GM12878 (cell line): ENCODE data around the gene NAA10. TPM values are rescaled to one million over a fixed set of nuclear protein-coding genes. Genes with fewer than 3 reads are reported as not detected.

ENCODE experiments used
- ATAC-seq: fragments of 200-7000 bp; cut with Tn5 transposase; 3 replicates; pipeline ENCODE4 v1.9.1; 2020; ENCODE audit warnings: mild to moderate bottlenecking, moderate library complexity
- BruUV-seq: library from RNA; stranded (reverse); fragments of 400-500 nt; replicated peaks from 2 replicates; lab custom pipeline; 2021; lab: Mats Ljungman, UMichigan
- CTCF ChIA-PET: fragments of 300-600 bp; sonication (Branson Sonifier 250); formaldehyde crosslinking; extraction: SDS; loops from one replicate; lab custom pipeline; 2021; ENCODE audit warnings: inconsistent platforms; lab: Yijun Ruan, JAX
- POLR2A ChIA-PET: fragments of 350-600 bp; formaldehyde crosslinking; extraction: SDS; loops from one replicate; lab custom pipeline; 2021; ENCODE audit warnings: inconsistent platforms; lab: Charles Lee
- RAD21 ChIA-PET: fragments of 300-600 bp; sonication (Branson Sonifier 250); formaldehyde crosslinking; loops from one replicate; lab custom pipeline; 2023; ENCODE audit warnings: antibody characterized with exemption; ENCODE audit not compliant: unreplicated experiment; lab: Charles Lee
- SMC1A ChIA-PET: fragments of 300-600 bp; sonication (Branson Sonifier 250); formaldehyde crosslinking; loops from one replicate; lab custom pipeline; 2023; ENCODE audit not compliant: unreplicated experiment, uncharacterized antibody; lab: Charles Lee
- DNase-seq: peaks from one replicate; pipeline ENCODE4 v3.0.0-alpha.2; 2011; ENCODE audit warnings: low read depth, low spot score
- FAIRE-seq: peaks from 3 replicates; lab custom pipeline; 2011; peaks lifted over from hg19 to GRCh38; lab: Jason Lieb, UNC
- H2AFZ ChIP-seq: 2 replicates; pipeline ENCODE4 v1.6.0; 2011; ENCODE audit warnings: low read depth, low read length, control low read depth; ENCODE audit not compliant: control insufficient read depth
- H3K27ac ChIP-seq: 2 replicates; pipeline ENCODE4 v1.5.1; 2011; ENCODE audit warnings: control low read depth; ENCODE audit not compliant: control insufficient read depth, insufficient read depth
- H3K27me3 ChIP-seq, 2 experiments: replicated peaks in 1 of 2; 2 replicates each; pipeline versions ENCODE4 v1.6.0 to v1.6.1; 2011; ENCODE audit warnings: low read length in 1 of 2; ENCODE audit not compliant: control insufficient read depth in 2 of 2, insufficient read depth in 2 of 2
- H3K36me3 ChIP-seq, 2 experiments: 2 replicates each; pipeline ENCODE4 v1.5.1; 2011; ENCODE audit warnings: low read length in 1 of 2; ENCODE audit not compliant: control insufficient read depth in 2 of 2, insufficient read depth in 2 of 2
- H3K4me1 ChIP-seq: 2 replicates; pipeline ENCODE4 v1.6.1; 2011; ENCODE audit warnings: mild to moderate bottlenecking, low read length, moderate library complexity, mixed read lengths; ENCODE audit not compliant: control insufficient read depth, insufficient read depth
- H3K4me2 ChIP-seq: 2 replicates; pipeline ENCODE4 v1.6.0; 2011; ENCODE audit warnings: control low read depth; ENCODE audit not compliant: control insufficient read depth, insufficient read depth
- H3K4me3 ChIP-seq: fragments of 200-600 bp; sonication (generic); 2 replicates; pipeline ENCODE4 v1.5.1; 2016
- H3K79me2 ChIP-seq: 2 replicates; pipeline ENCODE4 v1.6.0; 2011; ENCODE audit warnings: low read length; ENCODE audit not compliant: control insufficient read depth, insufficient read depth
- H3K9ac ChIP-seq: 2 replicates; pipeline ENCODE4 v1.8.0; 2011; ENCODE audit warnings: low read length, control low read depth, mixed read lengths; ENCODE audit not compliant: control insufficient read depth, insufficient read depth
- H3K9me3 ChIP-seq: replicated peaks from 3 replicates; pipeline ENCODE4 v1.5.1; 2011; ENCODE audit warnings: mild to moderate bottlenecking, low read length; ENCODE audit not compliant: control insufficient read depth, insufficient read depth
- H4K20me1 ChIP-seq: 2 replicates; pipeline ENCODE4 v1.6.0; 2011; ENCODE audit not compliant: control insufficient read depth, insufficient read depth
- CHD2 ChIP-seq: IDR thresholded peaks from 2 replicates; pipeline ENCODE4 v1.6.1; 2011; ENCODE audit warnings: low read depth, low read length, improper control_type of control experiment, borderline replicate concordance
- CUX1 ChIP-seq: IDR thresholded peaks from 2 replicates; pipeline ENCODE4 v1.6.1; 2012; ENCODE audit warnings: improper control_type of control experiment, low read depth, low read length; ENCODE audit not compliant: insufficient replicate concordance
- GABPA ChIP-seq: IDR thresholded peaks from 2 replicates; pipeline ENCODE4 v1.6.1; 2014; ENCODE audit warnings: antibody characterized with exemption, low read depth, mild to moderate bottlenecking, inconsistent platforms
- MAX ChIP-seq: IDR thresholded peaks from 2 replicates; pipeline ENCODE4 v1.6.1; 2012; ENCODE audit warnings: low read depth, low read length, improper control_type of control experiment
- MEF2B ChIP-seq: fragments of 450-650 bp; IDR thresholded peaks from 2 replicates; pipeline ENCODE4 v1.6.1; 2018; ENCODE audit warnings: mild to moderate bottlenecking, moderate library complexity; ENCODE audit not compliant: partially characterized antibody, poor library complexity, severe bottlenecking
- MYC ChIP-seq: IDR thresholded peaks from 2 replicates; pipeline ENCODE4 v1.6.1; 2011; ENCODE audit warnings: mild to moderate bottlenecking, low read length, moderate library complexity, inconsistent platforms; ENCODE audit not compliant: insufficient read depth, insufficient replicate concordance, insufficient read length, severe bottlenecking
- NFYB ChIP-seq: IDR thresholded peaks from 2 replicates; pipeline ENCODE4 v1.6.1; 2011; ENCODE audit warnings: low read depth, mild to moderate bottlenecking, low read length, improper control_type of control experiment, moderate library complexity; ENCODE audit not compliant: insufficient read depth
- NR2C2 ChIP-seq: IDR thresholded peaks from 2 replicates; pipeline ENCODE4 v1.6.1; 2011; ENCODE audit warnings: borderline replicate concordance, low read depth; ENCODE audit not compliant: control insufficient read depth, insufficient read length
- PAX5 ChIP-seq: IDR thresholded peaks from 2 replicates; pipeline ENCODE4 v1.6.1; 2011; ENCODE audit warnings: low read depth, low read length, borderline replicate concordance
- RELA ChIP-seq: fragments of 450-650 bp; IDR thresholded peaks from 2 replicates; pipeline ENCODE4 v1.8.0; 2014; ENCODE audit warnings: borderline replicate concordance; ENCODE audit not compliant: partially characterized antibody
- TCF12 ChIP-seq: IDR thresholded peaks from 2 replicates; pipeline ENCODE4 v1.6.1; 2011; ENCODE audit warnings: low read depth, mild to moderate bottlenecking, low read length
- WGBS: methylation state at CpG from one replicate; pipeline ENCODE4 v1.1.6; 2016; ENCODE audit warnings: low lambda C conversion rate; ENCODE audit not compliant: insufficient replicate concordance, insufficient coverage; ENCODE audit errors: missing lambda C conversion rate; 5-methylcytosine and 5-hydroxymethylcytosine counted together
- in situ Hi-C: fragments of 300-500 bp; cut with MboI; formaldehyde crosslinking; loops from 9 replicates; pipeline ENCODE4 v1.14.3; 2018; ENCODE audit warnings: mixed read lengths
- intact Hi-C: fragments of 100-400 bp; cut with micrococcal nuclease; formaldehyde crosslinking; loops from one replicate; pipeline ENCODE4 v1.14.2; 2022; ENCODE audit not compliant: unreplicated experiment
- polyA plus RNA-seq, 11 experiments: library from polyadenylated mRNA; depleted of rRNA in 4 of 11; unstranded in 6 of 11; stranded (reverse) in 5 of 11; fragments of >200 nt; fragmentation: Nextera tagmentation in 4 of 11; fragmentation: Illumina TruSeq in 1 of 11; extraction: Ambion mirVana in 4 of 11; extraction: Trizol in 1 of 11; gene quantifications; 1 replicate in 1 of 11; 2 replicates in 10 of 11; pipeline versions ENCODE4 v1.2.1 to v1.2.3, GENCODE V29; 2011 to 2016; ENCODE audit warnings: inconsistent platforms in 2 of 11, missing spikeins in 2 of 11, low read depth in 1 of 11
- total RNA-seq, 4 experiments: library from RNA; depleted of rRNA in 3 of 4; stranded (reverse); fragments of >200 nt in 3 of 4; fragmentation: Illumina TruSeq in 1 of 4; extraction: Trizol in 1 of 4; gene quantifications; 2 replicates each; pipeline versions ENCODE4 v1.2.1 to v1.2.3, GENCODE V29; 2013 to 2021
- TF ChIP-seq, protein P1 (sequence below): fragments of 450-650 bp; IDR thresholded peaks from 2 replicates; pipeline ENCODE4 v1.6.1; 2016; ENCODE audit warnings: mild to moderate bottlenecking

Gene NAA10
- total and polyA plus RNA-seq, 10 of the 15 experiments (the other 5 are each of a cell fraction or from before 2014, with no cell fraction given), result 7.9 to 212 (median 98.9) TPM

GRCh38 chrX:153941336-153942252 lies 6.8 kb upstream of the NAA10 start:
- RAD21 ChIA-PET, result no interaction called here
- TF ChIP-seq MEF2B, result no peak
- no peak for TF ChIP-seq PAX5
- no peak for TF ChIP-seq TCF12
- TF ChIP-seq, protein P1, sequence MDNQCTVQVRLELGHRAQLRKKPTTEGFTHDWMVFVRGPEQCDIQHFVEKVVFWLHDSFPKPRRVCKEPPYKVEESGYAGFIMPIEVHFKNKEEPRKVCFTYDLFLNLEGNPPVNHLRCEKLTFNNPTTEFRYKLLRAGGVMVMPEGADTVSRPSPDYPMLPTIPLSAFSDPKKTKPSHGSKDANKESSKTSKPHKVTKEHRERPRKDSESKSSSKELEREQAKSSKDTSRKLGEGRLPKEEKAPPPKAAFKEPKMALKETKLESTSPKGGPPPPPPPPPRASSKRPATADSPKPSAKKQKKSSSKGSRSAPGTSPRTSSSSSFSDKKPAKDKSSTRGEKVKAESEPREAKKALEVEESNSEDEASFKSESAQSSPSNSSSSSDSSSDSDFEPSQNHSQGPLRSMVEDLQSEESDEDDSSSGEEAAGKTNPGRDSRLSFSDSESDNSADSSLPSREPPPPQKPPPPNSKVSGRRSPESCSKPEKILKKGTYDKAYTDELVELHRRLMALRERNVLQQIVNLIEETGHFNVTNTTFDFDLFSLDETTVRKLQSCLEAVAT, result no peak
- no peak for TF ChIP-seq NR2C2
- TF ChIP-seq CHD2, result no peak
- no peak for TF ChIP-seq MYC
- no peak for TF ChIP-seq RELA
- TF ChIP-seq GABPA, result no peak
- TF ChIP-seq NFYB, result no peak
- TF ChIP-seq CUX1, result no peak
- TF ChIP-seq MAX, result no peak

More at GRCh38 chrX:153941336-153942252, 6.8 kb upstream of the NAA10 start:
- Histone ChIP-seq H3K27me3 (no peaks in the 10 kb centered on the region), H3K27ac (no peak overlapping the region), H3K9me3 (no peaks in the 10 kb centered on the region), H3K4me2 (no peak overlapping the region), H3K36me3 (no peaks in the 10 kb centered on the region), H3K79me2 (no peaks in the 10 kb centered on the region), H3K9ac (no peak overlapping the region), H3K4me3 (no peak overlapping the region), H2AFZ (no peak overlapping the region), H3K4me1 (no peaks in the 10 kb centered on the region), H4K20me1 (no peaks in the 10 kb centered on the region)
- intact Hi-C loops (no loop called here), in situ Hi-C loops (no loop called here)
- ChIA-PET SMC1A (no interaction called here), POLR2A (interaction anchor here (0.7 kb wide), 1 partner anchor 164 kb away, joined by 6 read pairs; no protein-coding TSS in a partner anchor), CTCF (no interaction called here)
- WGBS, result 34% methylated on average over 22 of the region's 23 CpGs
- no peak for FAIRE-seq
- DNase-seq, result no peak
- BruUV-seq, result no TSS peak
- ATAC-seq, result no peak
